Spleen (tissue), 11 donors: ENCODE measurements around the gene C5AR1. TPM values are rescaled to one million over a fixed set of nuclear protein-coding genes. Genes with fewer than 3 reads are reported as not detected.
"Not testable (repeated sequence)": the region's sequence is repeated elsewhere in the genome, so short reads cannot be mapped to it uniquely, and the experiment has no call there.

Source experiments
- DNase-seq: peaks from one replicate; pipeline ENCODE4 v3.0.0-alpha.2; 2020
- H3K27ac ChIP-seq, 8 donors: fragments of 200-600 bp; sonication (generic) in 7 of 8; 1 replicate in 4 of 8; 2 replicates in 4 of 8; pipeline versions ENCODE4 v1.5.0 to v1.8.0; 2016 to 2021; ENCODE audit warnings: inconsistent platforms in 4 of 8, mild to moderate bottlenecking in 4 of 8, moderate library complexity in 1 of 8
- H3K27me3 ChIP-seq, 7 donors: fragments of 200-600 bp; sonication (generic) in 6 of 7; replicated peaks in 1 of 7; 1 replicate in 4 of 7; 2 replicates in 3 of 7; pipeline versions ENCODE4 v1.5.0 to v1.8.0; 2016 to 2021; ENCODE audit warnings: inconsistent platforms in 3 of 7, mild to moderate bottlenecking in 1 of 7
- H3K36me3 ChIP-seq, 6 donors: fragments of 200-600 bp; sonication (generic) in 5 of 6; 1 replicate in 4 of 6; 2 replicates in 2 of 6; pipeline versions ENCODE4 v1.5.0 to v1.8.0; 2016 to 2021; ENCODE audit warnings: inconsistent platforms in 2 of 6
- H3K4me1 ChIP-seq, 6 donors: fragments of 200-600 bp; sonication (generic) in 5 of 6; 1 replicate in 3 of 6; 2 replicates in 3 of 6; pipeline versions ENCODE4 v1.5.0 to v1.8.0; 2016 to 2021; ENCODE audit warnings: inconsistent platforms in 3 of 6
- H3K4me3 ChIP-seq, 8 donors: fragments of 200-600 bp; sonication (generic) in 7 of 8; 1 replicate in 4 of 8; 2 replicates in 4 of 8; pipeline versions ENCODE4 v1.5.0 to v1.8.0; 2016 to 2021; ENCODE audit warnings: inconsistent platforms in 4 of 8, mild to moderate bottlenecking in 4 of 8, moderate library complexity in 2 of 8
- H3K9me3 ChIP-seq, 8 donors: fragments of 200-600 bp; sonication (generic) in 7 of 8; 1 replicate in 4 of 8; 2 replicates in 4 of 8; pipeline versions ENCODE4 v1.5.0 to v1.8.0; 2016 to 2021; ENCODE audit warnings: inconsistent platforms in 4 of 8
- POLR2A ChIP-seq, 3 donors: fragments of 450-650 bp; IDR thresholded peaks; one replicate each; pipeline ENCODE4 v1.5.1; 2017; ENCODE audit warnings: antibody characterized with exemption in 3 of 3, mild to moderate bottlenecking in 1 of 3
- POLR2AphosphoS5 ChIP-seq, 3 donors: sonication (generic); formaldehyde crosslinking; IDR thresholded peaks; one replicate each; pipeline ENCODE4 v1.5.1; 2017; ENCODE audit warnings: antibody characterized with exemption in 3 of 3
- WGBS, 5 donors: extraction: QIAGEN DNeasy Blood & Tissue Kit in 3 of 5; methylation state at CpG; one replicate each; pipeline versions ENCODE4 v1.1.5 to v1.1.7; 2013 to 2018; 5-methylcytosine and 5-hydroxymethylcytosine counted together
- intact Hi-C: fragments of 100-400 bp; cut with DNase I; formaldehyde crosslinking; loops from one replicate; pipeline ENCODE4 v1.15.0; 2023; ENCODE audit warnings: low total_unique reads
- polyA plus RNA-seq, 3 donors: library from polyadenylated mRNA; stranded (reverse); fragments of 200-250 nt; gene quantifications; one replicate each; pipeline ENCODE4 v1.2.1, GENCODE V29; 2013
- total RNA-seq, 7 donors: library from RNA; depleted of rRNA in 3 of 7; stranded (reverse); fragments of >200 nt in 3 of 7; fragmentation: NEBNext Ultra II Directional in 4 of 7; extraction: Animal tissue kit (Norgen Biotek cat#: 25700) in 4 of 7; gene quantifications; one replicate each; pipeline versions ENCODE4 v1.1.0 to v1.2.1, GENCODE V29; 2016 to 2021
- TF ChIP-seq, protein P1 (sequence below), 11 experiments: fragments of 200-600 bp in 7 of 11; fragments of 450-650 bp in 4 of 11; sonication (generic) in 4 of 11; IDR thresholded peaks in 8 of 11; conservative IDR thresholded peaks in 3 of 11; 1 replicate in 7 of 11; 2 replicates in 4 of 11; pipeline versions ENCODE4 v1.4.0 to v1.8.0; 2016 to 2021; ENCODE audit warnings: antibody characterized with exemption in 11 of 11, inconsistent platforms in 4 of 11, mild to moderate bottlenecking in 1 of 11
- donor health status: healthy with polysubstance abuse.
- donor health status: DM: no; HTN: no; CAD: no; lungs with moderate emphysema.
- donor health status: DM: no; HTN: no; CAD: no.
- donor health status: Bipolar disorder and iron deficiency.
- donor health status: healthy.
- donor health status: DM: no; HTN: no; CAD: no.
- donor health status: DM: yes; HTN: yes; CAD: no.

Gene C5AR1
- total and polyA plus RNA-seq, 10 donors, result 4.0 to 124 (median 48.3) TPM

DNA sequence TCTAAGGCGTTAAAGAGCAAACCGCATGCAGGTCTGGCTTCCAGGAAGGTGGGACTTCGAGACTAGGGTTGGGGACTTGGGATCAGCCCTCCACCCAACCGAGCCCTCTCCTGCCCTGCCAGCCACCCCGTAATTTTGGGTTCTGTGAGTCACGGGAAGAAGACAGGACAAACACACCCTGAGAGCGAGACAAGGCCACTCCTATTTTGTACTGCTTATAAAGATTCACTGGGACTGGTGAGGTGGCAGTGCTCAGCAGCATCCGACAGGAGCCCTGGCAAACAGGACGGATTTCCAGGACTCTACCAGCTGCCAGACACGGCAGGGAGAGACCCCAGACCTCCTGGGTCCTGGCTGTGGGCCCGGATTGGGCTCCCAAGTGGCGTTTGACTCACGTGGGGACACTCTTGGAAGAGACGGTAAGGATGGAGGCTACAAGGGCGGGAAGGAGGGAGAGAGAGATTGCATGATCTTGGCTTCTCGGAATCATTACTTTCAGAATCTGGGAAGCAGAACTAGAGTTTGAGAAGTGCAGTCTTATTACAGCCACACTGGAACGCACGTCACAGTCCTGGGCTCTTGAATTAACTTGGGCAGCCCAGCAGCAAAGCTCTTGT lies 22.4 kb downstream of the C5AR1 start, which contains the start of gene C5AR2:
C5AR2 (plus strand) TSS at position 245 of the 617 bp plus-strand sequence. CDS start 8,625 bp downstream, outside the sequence.
- Histone ChIP-seq H3K27me3 (peaks cover 0 to 5% (median 0%) of the 10 kb centered on the region in 7 donors), H3K4me3 (peak within 1 kb of the TSS in 2 of 8 donors; percentile 13 to 50), H3K4me1 (peaks cover 0 to 56% (median 23%) of the 10 kb centered on the region in 6 donors), H3K27ac (peak within 1 kb of the TSS; percentile 40 to 89 (median 82)), H3K9me3 (no peaks in the 10 kb centered on the region), H3K36me3 (no peaks in the 10 kb centered on the region)
- intact Hi-C loops, result no loop called here
- 58 to 73% (median 67%) methylated on average over 18 of the region's 18 CpGs for WGBS, 5 donors
- DNase-seq, result no peak
- peak; percentile 43 to 73 (median 51) for TF ChIP-seq POLR2AphosphoS5 (IDR thresholded peaks at IDR 0.05)
- TF ChIP-seq, protein P1, sequence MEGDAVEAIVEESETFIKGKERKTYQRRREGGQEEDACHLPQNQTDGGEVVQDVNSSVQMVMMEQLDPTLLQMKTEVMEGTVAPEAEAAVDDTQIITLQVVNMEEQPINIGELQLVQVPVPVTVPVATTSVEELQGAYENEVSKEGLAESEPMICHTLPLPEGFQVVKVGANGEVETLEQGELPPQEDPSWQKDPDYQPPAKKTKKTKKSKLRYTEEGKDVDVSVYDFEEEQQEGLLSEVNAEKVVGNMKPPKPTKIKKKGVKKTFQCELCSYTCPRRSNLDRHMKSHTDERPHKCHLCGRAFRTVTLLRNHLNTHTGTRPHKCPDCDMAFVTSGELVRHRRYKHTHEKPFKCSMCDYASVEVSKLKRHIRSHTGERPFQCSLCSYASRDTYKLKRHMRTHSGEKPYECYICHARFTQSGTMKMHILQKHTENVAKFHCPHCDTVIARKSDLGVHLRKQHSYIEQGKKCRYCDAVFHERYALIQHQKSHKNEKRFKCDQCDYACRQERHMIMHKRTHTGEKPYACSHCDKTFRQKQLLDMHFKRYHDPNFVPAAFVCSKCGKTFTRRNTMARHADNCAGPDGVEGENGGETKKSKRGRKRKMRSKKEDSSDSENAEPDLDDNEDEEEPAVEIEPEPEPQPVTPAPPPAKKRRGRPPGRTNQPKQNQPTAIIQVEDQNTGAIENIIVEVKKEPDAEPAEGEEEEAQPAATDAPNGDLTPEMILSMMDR (IDR thresholded peaks at IDR 0.05 in 8 of 11, conservative IDR thresholded peaks at IDR 0.05 in 3 of 11), result no peak
- TF ChIP-seq POLR2A (IDR thresholded peaks at IDR 0.05), result no peak

DNA sequence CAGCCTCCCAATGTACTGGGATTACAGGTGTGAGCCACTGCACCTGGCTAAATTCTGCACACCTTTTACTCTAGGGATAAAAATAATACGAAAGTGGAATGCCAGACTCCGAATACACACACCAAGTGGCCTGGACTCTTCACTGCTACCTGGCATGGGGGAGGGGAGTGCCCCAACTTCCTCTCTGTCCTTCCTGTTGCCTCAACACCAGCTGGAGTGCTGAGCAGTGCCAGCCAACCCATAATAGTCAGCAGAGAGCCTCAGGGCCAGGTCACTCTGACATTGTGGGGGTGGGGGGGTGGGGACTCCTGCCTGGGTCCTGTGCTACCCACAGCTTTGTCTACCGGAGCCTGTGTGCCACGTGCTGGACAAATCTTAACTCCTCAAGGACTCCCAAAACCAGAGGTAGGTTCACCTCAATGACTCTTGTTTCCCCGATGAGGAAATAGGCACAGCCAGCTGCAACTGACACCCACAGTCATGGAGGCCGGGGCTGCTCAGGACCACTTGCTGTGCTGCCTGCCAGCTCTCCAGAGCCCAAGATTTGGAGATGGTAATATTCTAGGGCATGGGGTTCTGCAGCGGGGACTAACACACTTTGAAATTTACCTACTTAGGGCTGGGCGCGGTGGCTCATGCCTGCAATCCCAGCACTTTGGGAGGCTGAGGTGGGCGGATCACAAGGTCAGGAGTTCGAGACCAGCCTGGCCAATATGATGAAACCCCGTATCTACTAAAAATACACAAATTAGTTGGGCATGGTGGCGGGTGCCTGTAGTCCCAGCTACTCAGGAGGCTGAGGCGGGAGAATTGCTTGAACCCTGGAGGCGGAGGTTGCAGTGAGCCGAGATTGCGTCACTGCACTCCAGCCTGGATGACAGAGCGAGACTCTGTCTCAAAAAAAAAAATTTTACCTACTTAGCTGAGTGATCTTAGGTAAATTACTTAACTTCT lies 27.4 kb downstream of the C5AR1 start:
- Histone ChIP-seq H3K4me3 (peak overlapping the region in 6 of 8 donors; percentile 23 to 68 (median 36)), H3K4me1 (peaks cover 0 to 48% (median 16%) of the 10 kb centered on the region in 6 donors), H3K36me3 (peaks cover 0 to 18% (median 3%) of the 10 kb centered on the region in 6 donors), H3K27ac (peak overlapping the region; percentile 42 to 95 (median 86))
- WGBS, 5 donors, result 49 to 72% (median 61%) methylated on average over 15 to 18 of the region's 18 CpGs
- H3K27me3 ChIP-seq, H3K9me3 ChIP-seq, intact Hi-C loops: not testable (repeated sequence)
- peak; percentile 92 for DNase-seq
- TF ChIP-seq, protein P1 (IDR thresholded peaks at IDR 0.05 in 8 of 11, conservative IDR thresholded peaks at IDR 0.05 in 3 of 11), result peak in 1 of 11 experiments; percentile 24
- TF ChIP-seq POLR2AphosphoS5 (IDR thresholded peaks at IDR 0.05), result peak; percentile 23 to 89 (median 70)

DNA sequence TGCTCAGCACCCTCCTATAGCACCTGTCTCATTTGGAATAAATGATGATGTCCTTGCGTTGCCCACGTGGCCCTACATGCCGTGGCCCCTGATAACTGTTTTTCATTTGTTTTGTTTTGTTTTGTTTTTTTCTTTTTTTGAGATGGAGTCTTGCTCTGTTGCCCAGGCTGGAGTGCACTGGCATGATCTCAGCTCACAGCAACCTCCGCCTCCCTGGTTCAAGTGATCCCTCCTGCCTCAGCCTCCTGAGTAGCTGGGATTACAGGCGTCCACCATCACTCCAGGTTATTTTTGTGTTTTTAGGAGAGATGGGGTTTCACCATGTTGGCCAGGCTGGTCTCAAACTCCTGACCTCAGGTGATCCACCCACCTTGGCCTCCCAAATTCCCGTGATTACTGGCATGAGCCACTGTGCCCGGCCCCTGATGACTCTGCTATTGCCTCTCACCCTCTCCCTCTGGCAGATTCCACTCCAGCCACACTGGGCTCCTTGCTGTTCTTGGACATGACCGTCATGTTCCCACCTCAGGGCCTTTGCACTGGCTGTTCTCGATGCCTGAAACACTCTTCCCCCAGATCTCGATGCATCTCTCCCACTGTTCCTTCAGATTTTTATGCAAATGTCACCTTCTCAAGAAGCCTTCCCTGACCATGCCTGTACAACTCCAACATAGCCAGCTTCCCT lies 29.7 kb downstream of the C5AR1 start:
- Histone ChIP-seq H3K27ac (peak overlapping the region in 2 of 8 donors; percentile 27 to 95), H3K36me3 (peaks cover 0 to 40% (median 3%) of the 10 kb centered on the region in 6 donors), H3K27me3 (no peaks in the 10 kb centered on the region), H3K4me3 (peak overlapping the region in 1 of 8 donors; percentile 68), H3K9me3 (no peaks in the 10 kb centered on the region), H3K4me1 (peaks cover 0 to 43% (median 15%) of the 10 kb centered on the region in 6 donors)
- TF ChIP-seq POLR2A (IDR thresholded peaks at IDR 0.05), result no peak
- TF ChIP-seq, protein P1 (IDR thresholded peaks at IDR 0.05 in 8 of 11, conservative IDR thresholded peaks at IDR 0.05 in 3 of 11), result no peak
- TF ChIP-seq POLR2AphosphoS5 (IDR thresholded peaks at IDR 0.05), result no peak
- intact Hi-C loops, result no loop called here
- 81 to 86% (median 83%) methylated on average over 10 of the region's 10 CpGs for WGBS, 5 donors
- no peak for DNase-seq
